Epithelial cell of proximal tubule (primary cell): ENCODE results near the gene SRP72. TPM values are rescaled to one million over a fixed set of nuclear protein-coding genes. Genes with fewer than 3 reads are reported as not detected.

Experiments
- DNase-seq: peaks from one replicate; pipeline ENCODE4 v3.0.0-alpha.2; 2011; ENCODE audit warnings: low read depth
- H3K4me3 ChIP-seq: 2 replicates; pipeline ENCODE4 v1.5.1; 2011; ENCODE audit warnings: low read depth, mild to moderate bottlenecking, low read length
- total RNA-seq: library from RNA; depleted of rRNA; stranded (reverse); fragments of >200 nt; gene quantifications from 2 replicates; pipeline ENCODE4 v1.2.3, GENCODE V29; 2015
- TF ChIP-seq, protein P1 (sequence below): conservative IDR thresholded peaks from 2 replicates; pipeline ENCODE4 v1.5.1; 2012; ENCODE audit warnings: low read depth, mild to moderate bottlenecking, low read length

The SRP72 gene
- total RNA-seq, 1 donor from 2014 or later = 66.5 TPM

DNA sequence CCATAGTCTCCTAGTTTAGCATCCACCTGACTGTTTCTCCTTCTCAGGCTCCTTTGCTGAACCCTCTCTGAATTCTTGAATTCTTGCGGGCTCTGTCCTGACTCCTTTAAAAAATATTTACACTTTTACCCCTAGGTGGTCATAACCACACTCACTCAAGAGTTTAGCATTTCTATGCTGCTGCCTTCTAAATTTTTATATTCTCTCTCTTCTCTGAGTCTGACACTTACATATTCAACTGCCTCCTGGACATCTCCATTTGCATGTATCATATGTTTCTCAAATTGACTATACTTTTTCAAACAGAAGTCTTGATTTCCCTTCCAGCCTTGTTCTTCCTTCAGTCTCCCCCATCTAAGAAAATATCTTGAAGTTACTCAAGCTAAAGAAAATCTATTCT, 69.7 kb downstream of the SRP72 start:
- TF ChIP-seq, protein P1, sequence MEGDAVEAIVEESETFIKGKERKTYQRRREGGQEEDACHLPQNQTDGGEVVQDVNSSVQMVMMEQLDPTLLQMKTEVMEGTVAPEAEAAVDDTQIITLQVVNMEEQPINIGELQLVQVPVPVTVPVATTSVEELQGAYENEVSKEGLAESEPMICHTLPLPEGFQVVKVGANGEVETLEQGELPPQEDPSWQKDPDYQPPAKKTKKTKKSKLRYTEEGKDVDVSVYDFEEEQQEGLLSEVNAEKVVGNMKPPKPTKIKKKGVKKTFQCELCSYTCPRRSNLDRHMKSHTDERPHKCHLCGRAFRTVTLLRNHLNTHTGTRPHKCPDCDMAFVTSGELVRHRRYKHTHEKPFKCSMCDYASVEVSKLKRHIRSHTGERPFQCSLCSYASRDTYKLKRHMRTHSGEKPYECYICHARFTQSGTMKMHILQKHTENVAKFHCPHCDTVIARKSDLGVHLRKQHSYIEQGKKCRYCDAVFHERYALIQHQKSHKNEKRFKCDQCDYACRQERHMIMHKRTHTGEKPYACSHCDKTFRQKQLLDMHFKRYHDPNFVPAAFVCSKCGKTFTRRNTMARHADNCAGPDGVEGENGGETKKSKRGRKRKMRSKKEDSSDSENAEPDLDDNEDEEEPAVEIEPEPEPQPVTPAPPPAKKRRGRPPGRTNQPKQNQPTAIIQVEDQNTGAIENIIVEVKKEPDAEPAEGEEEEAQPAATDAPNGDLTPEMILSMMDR = no peak

DNA sequence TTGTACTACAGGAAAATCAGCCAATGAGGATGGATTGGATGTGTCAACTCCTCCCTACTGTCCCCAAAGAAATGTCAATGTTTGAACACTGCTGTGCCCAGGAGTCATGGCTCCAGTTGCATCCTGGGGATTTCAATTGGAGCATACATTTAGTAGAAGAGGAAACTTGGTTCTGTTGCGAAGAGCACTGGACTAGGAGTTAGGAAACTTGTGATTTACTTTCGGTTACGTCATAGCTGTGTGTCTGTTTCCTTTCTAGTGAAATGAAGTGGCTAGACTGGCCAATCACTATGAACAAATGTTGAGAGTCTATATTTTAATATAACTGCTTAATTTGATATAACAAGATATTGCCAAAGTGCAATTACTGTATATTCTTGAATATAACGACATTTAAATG, 73.4 kb downstream of the SRP72 start:
- no peak for DNase-seq
- TF ChIP-seq, protein P1 = no peak
- H3K4me3 ChIP-seq = no peak overlapping the region

More for the DNA sequence above, 69.7 kb downstream of the SRP72 start:
- no peak overlapping the region for H3K4me3 ChIP-seq
- DNase-seq = no peak

DNA sequence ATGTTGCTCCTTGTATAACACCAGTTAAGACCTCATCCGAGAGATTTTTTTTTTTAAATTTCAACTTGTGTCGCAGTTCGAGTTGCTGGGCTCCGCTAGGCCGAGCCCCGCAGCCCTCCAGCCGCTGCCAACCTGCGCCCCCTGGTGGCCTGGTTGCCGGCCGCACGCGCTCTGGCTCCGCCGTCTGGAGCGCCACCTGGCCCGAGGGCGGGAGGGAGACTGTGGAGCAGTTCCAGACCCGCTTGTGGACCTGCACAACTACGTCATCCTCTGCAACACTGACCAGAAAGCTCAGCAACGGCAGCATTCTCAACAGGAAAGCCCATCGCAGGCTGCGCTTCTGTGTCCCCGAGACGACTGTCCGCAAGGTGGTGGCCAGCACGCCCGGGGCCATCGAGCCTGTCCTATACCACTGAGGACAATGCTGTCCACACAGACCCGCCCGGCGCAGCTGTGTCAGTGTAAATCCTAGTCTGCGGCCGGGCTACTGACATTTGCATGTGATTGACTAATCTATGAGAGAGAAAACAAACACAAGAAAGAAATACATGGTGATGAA, 77.2 kb downstream of the SRP72 start:
- H3K4me3 ChIP-seq = peak overlapping the region; percentile 51
- DNase-seq = no peak
- TF ChIP-seq, protein P1 = peak; percentile 99

DNA sequence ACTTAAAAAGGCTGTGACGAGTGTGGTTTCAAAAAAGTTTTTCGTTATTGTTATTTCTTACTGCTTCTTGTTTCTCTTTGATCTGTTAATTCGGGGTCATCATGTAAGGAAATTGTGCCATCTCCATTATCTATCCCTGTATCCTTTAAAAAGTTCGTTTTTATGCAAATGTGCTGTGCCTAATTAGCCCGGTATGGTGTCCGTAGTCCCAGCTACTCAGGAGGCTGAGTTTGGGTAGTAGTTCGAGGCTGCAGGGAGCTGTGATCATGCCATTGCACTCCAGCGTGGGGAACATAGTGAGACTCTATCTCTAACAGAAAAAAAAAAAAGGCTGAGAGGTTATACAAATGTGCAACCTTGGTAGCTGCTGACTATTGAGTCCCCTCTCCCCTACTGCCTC, 83.2 kb downstream of the SRP72 start:
- TF ChIP-seq, protein P1 = no peak
- no peak overlapping the region for H3K4me3 ChIP-seq
- DNase-seq = no peak

GRCh38 chr4:56551516-56551915, 84.1 kb downstream of the SRP72 start:
- DNase-seq = no peak
- TF ChIP-seq, protein P1 = no peak
- no peak overlapping the region for H3K4me3 ChIP-seq

- TF ChIP-seq, protein P1 = no peak
These were observed 84.9 kb downstream of the SRP72 start for GRCh38 chr4:56552273-56552672.

More at GRCh38 chr4:56552273-56552672, 84.9 kb downstream of the SRP72 start:
- no peak for DNase-seq
- no peak overlapping the region for H3K4me3 ChIP-seq

Other genes starting within 250 kb of the SRP72 start
- gene AASDH, start 80.1 kb upstream of the SRP72 start, total RNA-seq = 5.7 and 11.0 TPM in 2 replicates
- gene PPAT, start 32.0 kb upstream of the SRP72 start, total RNA-seq = 19.4 and 29.9 TPM in 2 replicates
- 106 and 159 TPM in 2 replicates for gene PAICS, start 31.4 kb upstream of the SRP72 start, total RNA-seq
- gene ARL9, start 38.2 kb downstream of the SRP72 start, total RNA-seq = 0.17 and 1.5 TPM in 2 replicates
- gene HOPX, start 213.7 kb downstream of the SRP72 start, total RNA-seq = 1.6 TPM in 1 of 2 replicates, not detected in the other